HG02970 (cell line): Measurements from ENCODE around the gene DAPK2.
"Not testable (repeated sequence)": the region's sequence is repeated elsewhere in the genome, so short reads cannot be mapped to it uniquely, and the experiment has no call there.

Experiments
- ATAC-seq: cut with Tn5 transposase; IDR thresholded peaks from one replicate; pipeline ENCODE4 v1.9.1; 2021; ENCODE audit warnings: mild to moderate bottlenecking, moderate library complexity, moderate number of reproducible peaks; ENCODE audit not compliant: unreplicated experiment, low FRiP score

Gene DAPK2

GRCh38 chr15:64058279-64058678 is 12.0 kb upstream of the DAPK2 start:
- ATAC-seq, result no peak

- ATAC-seq, result not testable (repeated sequence)
Observed at GRCh38 chr15:64053674-64054073, 7.4 kb upstream of the DAPK2 start.

- no peak for ATAC-seq
Observed at GRCh38 chr15:64052925-64053491, 6.7 kb upstream of the DAPK2 start.

- ATAC-seq, result no peak
Observed at GRCh38 chr15:64051407-64052259, 5.3 kb upstream of the DAPK2 start.

- ATAC-seq, result no peak
Observed at GRCh38 chr15:64051093-64051402, 4.8 kb upstream of the DAPK2 start.

GRCh38 chr15:64050281-64051092 is 4.2 kb upstream of the DAPK2 start:
- no peak for ATAC-seq

GRCh38 chr15:64048781-64049460 is 2.6 kb upstream of the DAPK2 start:
- ATAC-seq, result no peak

- ATAC-seq, result no peak
Observed at GRCh38 chr15:64045774-64046420, 388 bp downstream of the DAPK2 start.

- ATAC-seq, result no peak
Observed at GRCh38 chr15:64045101-64045435, 1.2 kb downstream of the DAPK2 start.

- ATAC-seq, result no peak
Observed at GRCh38 chr15:64044300-64045100, 1.8 kb downstream of the DAPK2 start.

- ATAC-seq, result no peak
Observed at GRCh38 chr15:64038878-64039610, 7.2 kb downstream of the DAPK2 start.

GRCh38 chr15:64037966-64038365 is 8.3 kb downstream of the DAPK2 start:
- no peak for ATAC-seq

- no peak for ATAC-seq
Observed at GRCh38 chr15:64037116-64037515, 9.2 kb downstream of the DAPK2 start.

GRCh38 chr15:64035525-64035924 is 10.8 kb downstream of the DAPK2 start:
- no peak for ATAC-seq

GRCh38 chr15:64034519-64034918 is 11.8 kb downstream of the DAPK2 start:
- ATAC-seq, result no peak

- no peak for ATAC-seq
Observed at GRCh38 chr15:64032329-64032728, 14.0 kb downstream of the DAPK2 start.

GRCh38 chr15:64030123-64030522 is 16.2 kb downstream of the DAPK2 start:
- ATAC-seq, result no peak

GRCh38 chr15:64029633-64030032 is 16.7 kb downstream of the DAPK2 start:
- no peak for ATAC-seq

GRCh38 chr15:64029110-64029509 is 17.2 kb downstream of the DAPK2 start:
- ATAC-seq, result no peak
